ENCODE data around the gene PSMA5.

DNA sequence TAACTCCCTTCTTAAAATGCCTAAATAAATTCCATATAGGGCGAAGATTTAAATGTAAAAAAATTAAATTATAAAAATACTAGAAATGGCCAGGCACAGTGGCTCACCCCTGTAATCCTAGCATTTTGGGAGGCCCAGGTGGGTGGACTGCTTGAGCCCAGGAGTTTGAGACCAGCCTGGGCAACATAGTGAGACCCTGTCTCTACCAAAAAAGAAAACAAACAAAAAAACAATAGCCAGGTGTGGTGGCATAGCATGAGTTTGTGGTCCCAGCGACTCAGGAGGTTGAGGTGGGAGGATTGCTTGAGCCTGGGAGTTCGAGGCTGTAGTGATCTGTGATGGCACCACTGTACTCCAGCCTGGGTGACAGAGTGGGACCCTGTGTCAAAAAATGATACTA is 46.3 kb downstream of the PSMA5 start:
- TF ChIP-seq, protein P1, sequence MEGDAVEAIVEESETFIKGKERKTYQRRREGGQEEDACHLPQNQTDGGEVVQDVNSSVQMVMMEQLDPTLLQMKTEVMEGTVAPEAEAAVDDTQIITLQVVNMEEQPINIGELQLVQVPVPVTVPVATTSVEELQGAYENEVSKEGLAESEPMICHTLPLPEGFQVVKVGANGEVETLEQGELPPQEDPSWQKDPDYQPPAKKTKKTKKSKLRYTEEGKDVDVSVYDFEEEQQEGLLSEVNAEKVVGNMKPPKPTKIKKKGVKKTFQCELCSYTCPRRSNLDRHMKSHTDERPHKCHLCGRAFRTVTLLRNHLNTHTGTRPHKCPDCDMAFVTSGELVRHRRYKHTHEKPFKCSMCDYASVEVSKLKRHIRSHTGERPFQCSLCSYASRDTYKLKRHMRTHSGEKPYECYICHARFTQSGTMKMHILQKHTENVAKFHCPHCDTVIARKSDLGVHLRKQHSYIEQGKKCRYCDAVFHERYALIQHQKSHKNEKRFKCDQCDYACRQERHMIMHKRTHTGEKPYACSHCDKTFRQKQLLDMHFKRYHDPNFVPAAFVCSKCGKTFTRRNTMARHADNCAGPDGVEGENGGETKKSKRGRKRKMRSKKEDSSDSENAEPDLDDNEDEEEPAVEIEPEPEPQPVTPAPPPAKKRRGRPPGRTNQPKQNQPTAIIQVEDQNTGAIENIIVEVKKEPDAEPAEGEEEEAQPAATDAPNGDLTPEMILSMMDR (IDR thresholded peaks at IDR 0.05): no peak
- TF ChIP-seq ZFX (IDR thresholded peaks at IDR 0.05; ENCODE audit: borderline replicate concordance): no peak

All from 22Rv1 (cell line).